Measurements from ENCODE around the gene PDHB. TPM values are rescaled to one million over a fixed set of nuclear protein-coding genes. Genes with fewer than 3 reads are reported as not detected.

PDHB gene
- total and polyA plus RNA-seq, 4 donors = 50.8 to 67.6 (median 63.1) TPM

GRCh38 chr3:58411036-58411435 is 22.6 kb downstream of the PDHB start:
- Histone ChIP-seq H3K4me1 (ENCODE audit: control insufficient read depth in 5 of 5, insufficient read depth in 5 of 5, low read length in 5 of 5) (peaks cover 0 to 12% (median 2%) of the 10 kb centered on the region in 5 donors), H3K9me3 (ENCODE audit: control insufficient read depth in 4 of 4, insufficient read depth in 3 of 4, low read length in 3 of 4) (no peaks in the 10 kb centered on the region), H3K27ac (ENCODE audit: low read depth in 1 of 2, low read length in 1 of 2) (no peak overlapping the region), H3K27me3 (ENCODE audit: control insufficient read depth in 3 of 3, insufficient read depth in 3 of 3, low read length in 2 of 3) (no peaks in the 10 kb centered on the region), H3K9ac (ENCODE audit: insufficient read depth in 1 of 2, low read length in 2 of 2) (no peak overlapping the region), H3K4me3 (no peak overlapping the region), H3K36me3 (ENCODE audit: control insufficient read depth in 4 of 4, insufficient read depth in 4 of 4, low read length in 4 of 4) (peaks cover 7 to 46% (median 18%) of the 10 kb centered on the region in 4 donors)
- DNase-seq (no peak), ATAC-seq (ENCODE audit: insufficient read depth, low FRiP score) (no peak)
- TF ChIP-seq CTCF (IDR thresholded peaks at IDR 0.05; ENCODE audit: control extremely low read depth, extremely low read depth) = no peak
- 97 to 100% methylated on average over 3 of the region's 3 CpGs for WGBS, 2 donors

- no peaks in the 10 kb centered on the region for H3K27me3 ChIP-seq (ENCODE audit: control insufficient read depth in 3 of 3, insufficient read depth in 3 of 3, low read length in 2 of 3)
- 60 to 80% methylated on average over 3 of the region's 3 CpGs for WGBS, 2 donors
- H3K36me3 ChIP-seq (ENCODE audit: control insufficient read depth in 4 of 4, insufficient read depth in 4 of 4, low read length in 4 of 4) = peaks cover 7 to 40% (median 18%) of the 10 kb centered on the region in 4 donors
- no peak for TF ChIP-seq CTCF (IDR thresholded peaks at IDR 0.05; ENCODE audit: control extremely low read depth, extremely low read depth)
- ATAC-seq (ENCODE audit: insufficient read depth, low FRiP score) = no peak
- peaks cover 0 to 11% (median 2%) of the 10 kb centered on the region in 5 donors for H3K4me1 ChIP-seq (ENCODE audit: control insufficient read depth in 5 of 5, insufficient read depth in 5 of 5, low read length in 5 of 5)
- H3K9me3 ChIP-seq (ENCODE audit: control insufficient read depth in 4 of 4, insufficient read depth in 3 of 4, low read length in 3 of 4) = no peaks in the 10 kb centered on the region
- no peak overlapping the region for H3K9ac ChIP-seq (ENCODE audit: insufficient read depth in 1 of 2, low read length in 2 of 2)
- no peak overlapping the region for H3K27ac ChIP-seq (ENCODE audit: low read depth in 1 of 2, low read length in 1 of 2)
- no peak overlapping the region for H3K4me3 ChIP-seq
- peak in 1 of 3 donors; percentile 45 for DNase-seq
Observed at GRCh38 chr3:58409663-58410062, 24.0 kb downstream of the PDHB start.

DNA sequence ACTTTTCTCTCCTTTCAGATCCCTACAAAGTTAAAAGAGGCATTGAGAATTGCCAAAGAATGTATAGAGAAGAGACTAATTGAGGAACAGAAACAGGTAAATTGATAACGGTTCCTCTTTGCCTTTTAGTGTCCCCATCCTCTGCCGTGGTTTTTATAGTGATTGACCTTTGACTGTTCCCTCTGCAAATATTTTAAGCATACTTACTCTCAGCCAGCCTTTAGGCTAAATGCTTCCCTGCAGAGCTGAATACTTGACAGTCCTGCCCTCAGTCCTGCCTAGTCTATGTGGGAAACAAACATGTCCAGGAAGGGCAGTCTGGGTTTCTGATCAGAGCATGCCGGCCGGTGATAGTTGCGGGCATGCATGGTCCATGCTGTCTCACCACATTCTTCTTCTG is 24.7 kb downstream of the PDHB start:
- peaks cover 7 to 40% (median 18%) of the 10 kb centered on the region in 4 donors for H3K36me3 ChIP-seq (ENCODE audit: control insufficient read depth in 4 of 4, insufficient read depth in 4 of 4, low read length in 4 of 4)
- DNase-seq (no peak), ATAC-seq (ENCODE audit: insufficient read depth, low FRiP score) (no peak)
- no peak overlapping the region for H3K27ac ChIP-seq (ENCODE audit: low read depth in 1 of 2, low read length in 1 of 2)
- no peaks in the 10 kb centered on the region for H3K9me3 ChIP-seq (ENCODE audit: control insufficient read depth in 4 of 4, insufficient read depth in 3 of 4, low read length in 3 of 4)
- WGBS, 2 donors = 80 to 81% methylated on average over 5 of the region's 5 CpGs
- H3K27me3 ChIP-seq (ENCODE audit: control insufficient read depth in 3 of 3, insufficient read depth in 3 of 3, low read length in 2 of 3) = no peaks in the 10 kb centered on the region
- H3K4me1 ChIP-seq (ENCODE audit: control insufficient read depth in 5 of 5, insufficient read depth in 5 of 5, low read length in 5 of 5) = peaks cover 0 to 4% (median 2%) of the 10 kb centered on the region in 5 donors
- H3K4me3 ChIP-seq = no peak overlapping the region
- no peak overlapping the region for H3K9ac ChIP-seq (ENCODE audit: insufficient read depth in 1 of 2, low read length in 2 of 2)
- no peak for TF ChIP-seq CTCF (IDR thresholded peaks at IDR 0.05; ENCODE audit: control extremely low read depth, extremely low read depth)

DNA sequence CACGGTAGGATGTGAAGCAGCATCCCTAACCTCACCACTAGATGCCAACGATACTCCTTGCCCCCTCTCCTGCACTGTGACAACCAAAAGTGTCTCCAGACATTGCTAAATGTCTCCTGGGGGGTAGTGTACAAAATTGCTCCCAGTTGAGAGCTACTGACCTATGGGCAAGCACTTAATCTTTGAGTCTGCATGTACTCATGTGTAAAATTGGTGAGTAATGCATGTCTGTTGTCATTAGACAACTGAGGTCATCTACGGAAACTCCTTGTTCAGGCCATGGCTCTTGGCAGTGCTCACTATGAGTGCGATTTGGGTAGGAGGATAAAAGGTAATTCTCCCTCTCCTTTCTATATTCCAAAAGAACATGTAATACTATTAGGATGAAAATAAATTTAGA is 29.2 kb downstream of the PDHB start:
- H3K4me1 ChIP-seq (ENCODE audit: control insufficient read depth in 5 of 5, insufficient read depth in 5 of 5, low read length in 5 of 5) = no peaks in the 10 kb centered on the region
- ATAC-seq (ENCODE audit: insufficient read depth, low FRiP score) (no peak), DNase-seq (no peak)
- peaks cover 9 to 15% (median 13%) of the 10 kb centered on the region in 4 donors for H3K36me3 ChIP-seq (ENCODE audit: control insufficient read depth in 4 of 4, insufficient read depth in 4 of 4, low read length in 4 of 4)
- WGBS, 2 donors = 88 to 93% methylated on average over 4 of the region's 4 CpGs
- H3K27ac ChIP-seq (ENCODE audit: low read depth in 1 of 2, low read length in 1 of 2) = no peak overlapping the region
- H3K4me3 ChIP-seq = no peak overlapping the region
- no peaks in the 10 kb centered on the region for H3K9me3 ChIP-seq (ENCODE audit: control insufficient read depth in 4 of 4, insufficient read depth in 3 of 4, low read length in 3 of 4)
- TF ChIP-seq CTCF (IDR thresholded peaks at IDR 0.05; ENCODE audit: control extremely low read depth, extremely low read depth) = no peak
- no peaks in the 10 kb centered on the region for H3K27me3 ChIP-seq (ENCODE audit: control insufficient read depth in 3 of 3, insufficient read depth in 3 of 3, low read length in 2 of 3)
- no peak overlapping the region for H3K9ac ChIP-seq (ENCODE audit: insufficient read depth in 1 of 2, low read length in 2 of 2)

Data from lung (tissue), 12 donors.